ENCODE results near the gene UBE2U. TPM values are rescaled to one million over a fixed set of nuclear protein-coding genes. Genes with fewer than 3 reads are reported as not detected.

Gene UBE2U
- total RNA-seq, 4 donors from 2014 or later: not detected

- 68 to 75% methylated on average over 1 of the region's 1 CpG for WGBS, 2 donors
Measured at GRCh38 chr1:64163970-64164369, 39.5 kb upstream of the UBE2U start.

GRCh38 chr1:64166629-64167028 is 36.8 kb upstream of the UBE2U start:
- TF ChIP-seq CTCF (IDR thresholded peaks at IDR 0.05) (no peak), POLR2A (IDR thresholded peaks at IDR 0.05) (no peak)
- 78 to 80% methylated on average over 3 of the region's 3 CpGs for WGBS, 2 donors
- intact Hi-C loops (cut with DNase I; ENCODE audit: low total_unique reads): no loop called here
- H3K4me3 ChIP-seq (ENCODE audit: low read depth, poor library complexity, severe bottlenecking): no peak overlapping the region
- DNase-seq (ENCODE audit: low spot score in 2 of 2): no peak

More at GRCh38 chr1:64163970-64164369, 39.5 kb upstream of the UBE2U start:
- TF ChIP-seq CTCF (IDR thresholded peaks at IDR 0.05) (no peak), POLR2A (IDR thresholded peaks at IDR 0.05) (no peak)
- intact Hi-C loops (cut with DNase I; ENCODE audit: low total_unique reads): no loop called here
- DNase-seq (ENCODE audit: low spot score in 2 of 2): no peak
- no peak overlapping the region for H3K4me3 ChIP-seq (ENCODE audit: low read depth, poor library complexity, severe bottlenecking)

GRCh38 chr1:64167176-64167575 is 36.2 kb upstream of the UBE2U start:
- intact Hi-C loops (cut with DNase I; ENCODE audit: low total_unique reads): no loop called here
- H3K4me3 ChIP-seq (ENCODE audit: low read depth, poor library complexity, severe bottlenecking): no peak overlapping the region
- WGBS, 2 donors: 45 to 78% methylated on average over 2 of the region's 2 CpGs
- no peak for TF ChIP-seq CTCF (IDR thresholded peaks at IDR 0.05)
- no peak for TF ChIP-seq POLR2A (IDR thresholded peaks at IDR 0.05)
- DNase-seq (ENCODE audit: low spot score in 2 of 2): no peak

GRCh38 chr1:64171246-64171645 is 32.2 kb upstream of the UBE2U start:
- DNase-seq (ENCODE audit: low spot score in 2 of 2): no peak
- WGBS, 2 donors: 90 to 93% methylated on average over 1 of the region's 1 CpG
- intact Hi-C loops (cut with DNase I; ENCODE audit: low total_unique reads): no loop called here
- TF ChIP-seq CTCF (IDR thresholded peaks at IDR 0.05) (no peak), POLR2A (IDR thresholded peaks at IDR 0.05) (no peak)
- no peak overlapping the region for H3K4me3 ChIP-seq (ENCODE audit: low read depth, poor library complexity, severe bottlenecking)

GRCh38 chr1:64171797-64172281 is 31.6 kb upstream of the UBE2U start:
- WGBS, 2 donors: 46 to 50% methylated on average over 3 of the region's 3 CpGs
- no peak for TF ChIP-seq CTCF (IDR thresholded peaks at IDR 0.05)
- TF ChIP-seq POLR2A (IDR thresholded peaks at IDR 0.05): no peak
- intact Hi-C loops (cut with DNase I; ENCODE audit: low total_unique reads): no loop called here
- H3K4me3 ChIP-seq (ENCODE audit: low read depth, poor library complexity, severe bottlenecking): no peak overlapping the region
- DNase-seq (ENCODE audit: low spot score in 2 of 2): no peak

- intact Hi-C loops (cut with DNase I; ENCODE audit: low total_unique reads): no loop called here
- no peak for DNase-seq (ENCODE audit: low spot score in 2 of 2)
- no peak overlapping the region for H3K4me3 ChIP-seq (ENCODE audit: low read depth, poor library complexity, severe bottlenecking)
- TF ChIP-seq POLR2A (IDR thresholded peaks at IDR 0.05) (no peak), CTCF (IDR thresholded peaks at IDR 0.05) (no peak)
- WGBS, 2 donors: 39 to 41% methylated on average over 3 of the region's 3 CpGs
Measured at GRCh38 chr1:64172458-64172983, 30.9 kb upstream of the UBE2U start.
